Anterior cingulate cortex (tissue), 58 donors: ENCODE data around the gene HAUS8.
"Not testable (repeated sequence)": the region's sequence is repeated elsewhere in the genome, so short reads cannot be mapped to it uniquely, and the experiment has no call there.

Source experiments
- DNase-seq, 58 donors: peaks; one replicate each; lab custom pipeline; 2025; lab: John Stamatoyannopoulos, UW

Gene HAUS8

GRCh38 chr19:17037966-17038500 lies 37.2 kb downstream of the HAUS8 start:
- DNase-seq = peak in 26 of 58 donors; percentile 2 to 52 (median 21)

GRCh38 chr19:17037184-17037583 lies 38.1 kb downstream of the HAUS8 start:
- no peak for DNase-seq

- no peak for DNase-seq
These were observed 38.6 kb downstream of the HAUS8 start for GRCh38 chr19:17036640-17037039.

GRCh38 chr19:17035842-17036424 lies 39.3 kb downstream of the HAUS8 start:
- no peak for DNase-seq

- no peak for DNase-seq
These were observed 43.5 kb downstream of the HAUS8 start for GRCh38 chr19:17031741-17032140.

GRCh38 chr19:17027535-17027975 lies 47.7 kb downstream of the HAUS8 start:
- no peak for DNase-seq

GRCh38 chr19:17026706-17027534 lies 48.3 kb downstream of the HAUS8 start, which contains the start of gene CPAMD8:
CPAMD8 (minus strand) TSS chr19:17026810; CDS start chr19:17026642, 168 bp downstream.
- DNase-seq = no peak

- no peak for DNase-seq
These were observed 49.1 kb downstream of the HAUS8 start for GRCh38 chr19:17025991-17026658.

GRCh38 chr19:17025361-17025760 lies 49.9 kb downstream of the HAUS8 start:
- DNase-seq = no peak

- not testable (repeated sequence) for DNase-seq
These were observed 50.3 kb downstream of the HAUS8 start for GRCh38 chr19:17024941-17025340.

- no peak for DNase-seq
These were observed 51.4 kb downstream of the HAUS8 start for GRCh38 chr19:17023805-17024204.

- DNase-seq = no peak
These were observed 52.5 kb downstream of the HAUS8 start for GRCh38 chr19:17022738-17023137.

GRCh38 chr19:17021793-17022590 lies 53.3 kb downstream of the HAUS8 start:
- no peak for DNase-seq

- DNase-seq = no peak
These were observed 53.9 kb downstream of the HAUS8 start for GRCh38 chr19:17021328-17021727.

- DNase-seq = peak in 1 of 58 donors; percentile 5
These were observed 54.4 kb downstream of the HAUS8 start for GRCh38 chr19:17020823-17021222.

- DNase-seq = peak in 31 of 58 donors; percentile 2 to 60 (median 18)
These were observed 54.9 kb downstream of the HAUS8 start for GRCh38 chr19:17020385-17020784.

- not testable (repeated sequence) for DNase-seq
These were observed 60.9 kb downstream of the HAUS8 start for GRCh38 chr19:17014212-17014861.

- DNase-seq = no peak
These were observed 63.8 kb downstream of the HAUS8 start for GRCh38 chr19:17011485-17011884.

GRCh38 chr19:17006579-17006978 lies 68.7 kb downstream of the HAUS8 start:
- no peak for DNase-seq

- no peak for DNase-seq
These were observed 70.3 kb downstream of the HAUS8 start for GRCh38 chr19:17005000-17005399.
